ENCODE results near the gene SIDT2.
"Not testable (repeated sequence)": the region's sequence is repeated elsewhere in the genome, so short reads cannot be mapped to it uniquely, and the experiment has no call there.

SIDT2 gene

GRCh38 chr11:117178210-117179034, at the start of gene SIDT2:
TSS of gene SIDT2 (plus strand) at chr11:117178743. CDS start at chr11:117179264, 521 bp downstream.
- H3K27me3 Mint-ChIP-seq, result no peaks in the 10 kb centered on the region
- peak; percentile 98 for ATAC-seq
- no peaks in the 10 kb centered on the region for H3K9me3 Mint-ChIP-seq
- peaks cover 39% of the 10 kb centered on the region for H3K4me1 Mint-ChIP-seq
- H3K36me3 Mint-ChIP-seq, result peaks cover 18% of the 10 kb centered on the region
- H3K27ac Mint-ChIP-seq, result peak within 1 kb of the TSS; percentile 87
- H3K4me3 Mint-ChIP-seq, result peak within 1 kb of the TSS; percentile 92

- not testable (repeated sequence) for H3K36me3 Mint-ChIP-seq, ATAC-seq, H3K4me1 Mint-ChIP-seq, H3K27ac Mint-ChIP-seq, H3K9me3 Mint-ChIP-seq, H3K27me3 Mint-ChIP-seq, H3K4me3 Mint-ChIP-seq
Measured at GRCh38 chr11:117130396-117130795, 48.1 kb upstream of the SIDT2 start.

- H3K4me1 Mint-ChIP-seq, result peaks cover 6% of the 10 kb centered on the region
- no peaks in the 10 kb centered on the region for H3K27me3 Mint-ChIP-seq
- no peaks in the 10 kb centered on the region for H3K9me3 Mint-ChIP-seq
- H3K36me3 Mint-ChIP-seq, result no peaks in the 10 kb centered on the region
- H3K4me3 Mint-ChIP-seq, result no peak overlapping the region
- H3K27ac Mint-ChIP-seq, result no peak overlapping the region
- ATAC-seq, result no peak
Measured at GRCh38 chr11:117130879-117131278, 47.7 kb upstream of the SIDT2 start.

GRCh38 chr11:117134431-117134830, 44.1 kb upstream of the SIDT2 start:
- H3K27me3 Mint-ChIP-seq, result peaks cover 5% of the 10 kb centered on the region
- H3K4me1 Mint-ChIP-seq, result no peaks in the 10 kb centered on the region
- H3K36me3 Mint-ChIP-seq, result no peaks in the 10 kb centered on the region
- H3K4me3 Mint-ChIP-seq, result no peak overlapping the region
- H3K9me3 Mint-ChIP-seq, result no peaks in the 10 kb centered on the region
- ATAC-seq, result no peak
- H3K27ac Mint-ChIP-seq, result no peak overlapping the region

GRCh38 chr11:117134979-117135378, 43.6 kb upstream of the SIDT2 start:
- not testable (repeated sequence) for H3K9me3 Mint-ChIP-seq, H3K27ac Mint-ChIP-seq, ATAC-seq, H3K4me3 Mint-ChIP-seq, H3K36me3 Mint-ChIP-seq, H3K4me1 Mint-ChIP-seq
- peaks cover 11% of the 10 kb centered on the region for H3K27me3 Mint-ChIP-seq

- not testable (repeated sequence) for H3K36me3 Mint-ChIP-seq, H3K4me3 Mint-ChIP-seq, H3K27ac Mint-ChIP-seq, H3K9me3 Mint-ChIP-seq, H3K4me1 Mint-ChIP-seq, ATAC-seq
- H3K27me3 Mint-ChIP-seq, result peaks cover 17% of the 10 kb centered on the region
Measured at GRCh38 chr11:117137223-117138086, 41.1 kb upstream of the SIDT2 start.

GRCh38 chr11:117143390-117143789, 35.2 kb upstream of the SIDT2 start:
- no peaks in the 10 kb centered on the region for H3K9me3 Mint-ChIP-seq
- H3K4me1 Mint-ChIP-seq, result peaks cover 43% of the 10 kb centered on the region
- peak; percentile 54 for ATAC-seq
- peaks cover 17% of the 10 kb centered on the region for H3K27me3 Mint-ChIP-seq
- peak overlapping the region; percentile 98 for H3K27ac Mint-ChIP-seq
- peak overlapping the region; percentile 96 for H3K4me3 Mint-ChIP-seq
- peaks cover 27% of the 10 kb centered on the region for H3K36me3 Mint-ChIP-seq

- peak within 1 kb of the TSS; percentile 98 for H3K27ac Mint-ChIP-seq
- H3K4me1 Mint-ChIP-seq, result peaks cover 44% of the 10 kb centered on the region
- H3K27me3 Mint-ChIP-seq, result peaks cover 17% of the 10 kb centered on the region
- ATAC-seq, result peak; percentile 98
- H3K36me3 Mint-ChIP-seq, result peaks cover 27% of the 10 kb centered on the region
- no peaks in the 10 kb centered on the region for H3K9me3 Mint-ChIP-seq
- peak within 1 kb of the TSS; percentile 96 for H3K4me3 Mint-ChIP-seq
Measured at GRCh38 chr11:117143871-117144476, 34.6 kb upstream of the SIDT2 start, which contains the start of gene PAFAH1B2. TSS of gene PAFAH1B2 (plus strand) at chr11:117144287. CDS start at chr11:117152448, 8,161 bp downstream.

- ATAC-seq, result peak; percentile 78
- peaks cover 44% of the 10 kb centered on the region for H3K4me1 Mint-ChIP-seq
- H3K4me3 Mint-ChIP-seq, result peak overlapping the region; percentile 96
- H3K9me3 Mint-ChIP-seq, result no peaks in the 10 kb centered on the region
- peak overlapping the region; percentile 98 for H3K27ac Mint-ChIP-seq
- peaks cover 9% of the 10 kb centered on the region for H3K27me3 Mint-ChIP-seq
- peaks cover 27% of the 10 kb centered on the region for H3K36me3 Mint-ChIP-seq
Measured at GRCh38 chr11:117144477-117145392, 33.8 kb upstream of the SIDT2 start.

GRCh38 chr11:117145393-117145761, 33.2 kb upstream of the SIDT2 start:
- H3K4me1 Mint-ChIP-seq, result peaks cover 44% of the 10 kb centered on the region
- peaks cover 3% of the 10 kb centered on the region for H3K27me3 Mint-ChIP-seq
- peak overlapping the region; percentile 98 for H3K27ac Mint-ChIP-seq
- H3K36me3 Mint-ChIP-seq, result peaks cover 31% of the 10 kb centered on the region
- no peak for ATAC-seq
- peak overlapping the region; percentile 96 for H3K4me3 Mint-ChIP-seq
- H3K9me3 Mint-ChIP-seq, result no peaks in the 10 kb centered on the region

GRCh38 chr11:117146521-117146920, 32.0 kb upstream of the SIDT2 start:
- H3K27ac Mint-ChIP-seq, result peak overlapping the region; percentile 98
- peaks cover 44% of the 10 kb centered on the region for H3K4me1 Mint-ChIP-seq
- H3K36me3 Mint-ChIP-seq, result peaks cover 35% of the 10 kb centered on the region
- ATAC-seq, result no peak
- peak overlapping the region; percentile 96 for H3K4me3 Mint-ChIP-seq
- no peaks in the 10 kb centered on the region for H3K27me3 Mint-ChIP-seq
- no peaks in the 10 kb centered on the region for H3K9me3 Mint-ChIP-seq

- peaks cover 41% of the 10 kb centered on the region for H3K4me1 Mint-ChIP-seq
- H3K27ac Mint-ChIP-seq, result no peak overlapping the region
- no peaks in the 10 kb centered on the region for H3K27me3 Mint-ChIP-seq
- no peak for ATAC-seq
- H3K36me3 Mint-ChIP-seq, result peaks cover 27% of the 10 kb centered on the region
- H3K9me3 Mint-ChIP-seq, result no peaks in the 10 kb centered on the region
- no peak overlapping the region for H3K4me3 Mint-ChIP-seq
Measured at GRCh38 chr11:117152066-117152465, 26.5 kb upstream of the SIDT2 start.

GRCh38 chr11:117154468-117154867, 24.1 kb upstream of the SIDT2 start:
- Mint-ChIP-seq H3K4me3 (no peak overlapping the region), H3K27me3 (no peaks in the 10 kb centered on the region), H3K9me3 (no peaks in the 10 kb centered on the region), H3K36me3 (peaks cover 26% of the 10 kb centered on the region), H3K4me1 (peaks cover 34% of the 10 kb centered on the region), H3K27ac (no peak overlapping the region)
- no peak for ATAC-seq

GRCh38 chr11:117157507-117157906, 21.0 kb upstream of the SIDT2 start:
- H3K27me3 Mint-ChIP-seq, result no peaks in the 10 kb centered on the region
- no peak for ATAC-seq
- H3K4me3 Mint-ChIP-seq, result no peak overlapping the region
- no peak overlapping the region for H3K27ac Mint-ChIP-seq
- H3K36me3 Mint-ChIP-seq, result peaks cover 17% of the 10 kb centered on the region
- peaks cover 34% of the 10 kb centered on the region for H3K4me1 Mint-ChIP-seq
- no peaks in the 10 kb centered on the region for H3K9me3 Mint-ChIP-seq

Data from stimulated activated memory B cell treated with anti-CD40 and anti-IgM and Interleukin-4, amounts not matched to agents 10 μg/mL and 1 μg/mL and 100 μg/mL, for 72 hours (primary cell).